GM12864 (cell line): Measurements from ENCODE around the gene MIOX.

Experiments used
- DNase-seq: peaks from one replicate; pipeline ENCODE4 v3.0.0-alpha.2; 2011; ENCODE audit warnings: low read depth
- H3K4me3 ChIP-seq: 2 replicates; pipeline ENCODE4 v1.5.1; 2011; ENCODE audit warnings: mild to moderate bottlenecking, low read depth, low read length, control low read depth
- TF ChIP-seq, protein P1 (sequence below): IDR thresholded peaks from 2 replicates; pipeline ENCODE4 v1.5.1; 2011; ENCODE audit warnings: low read depth, mild to moderate bottlenecking, moderate library complexity, low read length, control low read depth, inconsistent platforms; ENCODE audit errors: missing control alignments

Gene MIOX

DNA sequence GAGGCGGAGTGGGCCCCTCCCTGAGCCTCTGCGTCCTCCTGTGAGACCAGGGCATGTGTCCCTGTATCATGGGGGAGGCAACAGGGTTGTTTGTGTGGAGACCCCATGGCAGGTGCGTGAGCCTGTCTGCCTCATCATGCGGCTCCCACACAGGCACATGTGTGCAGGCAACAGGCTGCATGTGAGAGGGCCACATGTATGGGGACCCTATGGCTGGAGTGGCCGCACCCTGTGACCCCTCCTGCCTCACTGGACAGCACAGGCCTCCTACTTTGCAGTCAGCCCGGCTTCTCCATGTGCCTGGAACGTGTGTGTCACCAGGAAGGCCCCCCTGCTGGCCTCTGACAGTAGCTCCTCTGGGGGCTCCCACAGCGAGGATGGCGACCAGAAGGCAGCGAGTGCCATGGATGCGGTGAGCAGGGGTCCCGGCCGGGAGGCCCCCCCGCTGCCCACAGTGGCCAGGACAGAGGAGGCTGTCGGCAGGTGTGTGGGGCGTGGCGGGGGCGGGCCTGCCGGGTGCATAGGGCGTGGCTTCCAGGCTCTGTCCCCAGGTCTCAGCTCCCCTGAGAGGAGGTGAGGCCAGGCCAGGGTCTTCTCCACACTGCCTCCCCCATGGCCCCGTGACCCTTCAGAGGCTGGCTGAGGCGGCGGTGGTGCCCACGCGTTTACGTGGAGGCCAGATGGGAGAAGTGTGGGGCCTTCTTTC lies 46.0 kb upstream of the MIOX start:
- no peak overlapping the region for H3K4me3 ChIP-seq
- TF ChIP-seq, protein P1, sequence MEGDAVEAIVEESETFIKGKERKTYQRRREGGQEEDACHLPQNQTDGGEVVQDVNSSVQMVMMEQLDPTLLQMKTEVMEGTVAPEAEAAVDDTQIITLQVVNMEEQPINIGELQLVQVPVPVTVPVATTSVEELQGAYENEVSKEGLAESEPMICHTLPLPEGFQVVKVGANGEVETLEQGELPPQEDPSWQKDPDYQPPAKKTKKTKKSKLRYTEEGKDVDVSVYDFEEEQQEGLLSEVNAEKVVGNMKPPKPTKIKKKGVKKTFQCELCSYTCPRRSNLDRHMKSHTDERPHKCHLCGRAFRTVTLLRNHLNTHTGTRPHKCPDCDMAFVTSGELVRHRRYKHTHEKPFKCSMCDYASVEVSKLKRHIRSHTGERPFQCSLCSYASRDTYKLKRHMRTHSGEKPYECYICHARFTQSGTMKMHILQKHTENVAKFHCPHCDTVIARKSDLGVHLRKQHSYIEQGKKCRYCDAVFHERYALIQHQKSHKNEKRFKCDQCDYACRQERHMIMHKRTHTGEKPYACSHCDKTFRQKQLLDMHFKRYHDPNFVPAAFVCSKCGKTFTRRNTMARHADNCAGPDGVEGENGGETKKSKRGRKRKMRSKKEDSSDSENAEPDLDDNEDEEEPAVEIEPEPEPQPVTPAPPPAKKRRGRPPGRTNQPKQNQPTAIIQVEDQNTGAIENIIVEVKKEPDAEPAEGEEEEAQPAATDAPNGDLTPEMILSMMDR, result no peak
- no peak for DNase-seq

DNA sequence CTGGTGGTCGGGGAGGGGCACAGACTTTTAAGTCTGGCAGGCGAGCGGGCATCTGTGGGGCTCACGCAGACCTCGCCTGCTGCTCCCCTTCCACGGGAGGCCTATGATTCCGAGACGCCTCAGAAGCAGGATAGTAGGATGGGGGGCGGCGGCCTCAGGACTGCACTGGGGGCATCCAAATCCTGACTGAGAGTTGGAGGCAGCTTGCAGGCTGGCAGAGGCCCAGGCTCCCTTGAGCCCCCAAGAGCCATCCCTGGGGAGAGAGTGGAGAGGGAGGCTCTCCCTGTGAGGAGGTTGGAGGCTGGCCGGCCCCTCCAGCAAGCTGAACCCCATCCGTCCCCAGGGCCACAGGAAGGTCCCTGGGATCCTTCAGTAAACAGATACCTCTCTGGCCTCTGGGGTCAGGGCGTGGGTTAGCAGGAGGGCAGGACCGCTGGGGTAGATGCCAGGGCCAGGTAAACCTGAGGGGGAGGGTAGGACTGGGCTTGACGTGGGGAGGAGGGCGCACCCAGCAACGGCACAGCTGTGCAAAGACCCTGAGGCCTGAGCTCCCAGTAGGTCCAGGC lies 45.1 kb upstream of the MIOX start:
- TF ChIP-seq, protein P1, result no peak
- DNase-seq, result no peak
- H3K4me3 ChIP-seq, result no peak overlapping the region

DNA sequence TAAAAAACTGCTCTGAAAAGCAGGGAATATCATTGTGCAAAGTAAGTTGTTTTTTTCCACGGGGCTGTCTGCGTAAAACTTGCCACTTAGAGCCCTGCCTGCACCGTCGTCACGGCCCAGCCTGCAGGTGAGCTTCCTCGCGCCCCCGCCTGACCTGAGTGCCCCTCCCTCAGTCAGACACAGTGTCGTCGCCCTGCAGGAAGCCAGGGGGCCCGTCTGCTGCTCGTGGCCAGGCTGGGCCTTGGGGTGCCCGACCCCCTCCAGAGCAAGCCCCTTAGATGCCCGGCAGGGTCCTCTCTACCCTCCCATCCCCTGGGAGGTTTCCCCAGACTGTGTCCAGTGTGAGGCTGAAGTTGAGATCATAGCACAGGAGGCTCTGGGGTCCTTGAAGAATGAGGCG lies 43.5 kb upstream of the MIOX start:
- DNase-seq, result no peak
- no peak overlapping the region for H3K4me3 ChIP-seq
- TF ChIP-seq, protein P1, result no peak

DNA sequence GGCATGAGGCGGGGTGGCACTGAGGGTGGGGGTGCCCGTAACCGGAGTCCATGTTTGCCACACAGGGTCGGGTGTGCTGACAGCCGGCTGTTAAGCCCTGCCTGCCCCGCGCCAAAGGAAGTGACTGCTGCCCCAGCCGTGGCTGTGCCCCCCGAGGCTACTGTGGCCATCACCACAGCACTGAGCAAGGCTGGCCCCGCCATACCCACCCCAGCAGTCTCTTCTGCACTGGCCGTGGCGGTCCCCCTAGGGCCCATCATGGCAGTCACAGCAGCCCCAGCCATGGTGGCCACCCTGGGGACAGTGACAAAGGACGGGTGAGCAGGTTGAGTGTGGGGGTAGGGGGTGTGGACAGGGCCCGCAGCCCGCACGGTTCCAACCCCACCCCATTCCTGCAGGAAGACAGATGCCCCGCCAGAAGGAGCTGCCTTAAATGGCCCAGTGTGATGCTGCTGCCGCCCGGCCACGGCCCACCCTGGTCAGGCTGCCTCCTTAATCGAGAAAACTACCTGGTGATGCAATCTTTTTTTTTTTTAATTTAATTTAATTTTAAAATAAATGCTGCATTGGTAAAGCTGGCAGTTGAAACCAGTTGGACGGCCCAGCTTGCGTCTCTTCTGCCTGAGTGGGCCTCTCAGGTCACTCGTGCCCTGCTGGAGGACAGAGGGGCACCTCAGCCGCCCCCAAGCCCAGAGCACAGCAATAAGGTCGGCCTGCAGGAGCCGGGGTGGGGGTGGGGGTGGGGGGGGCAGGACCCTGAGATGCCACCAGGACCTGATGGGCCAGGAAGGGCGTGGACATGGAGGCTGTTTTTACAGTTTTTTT lies 42.6 kb upstream of the MIOX start:
- DNase-seq, result no peak
- TF ChIP-seq, protein P1, result no peak
- H3K4me3 ChIP-seq, result no peak overlapping the region

DNA sequence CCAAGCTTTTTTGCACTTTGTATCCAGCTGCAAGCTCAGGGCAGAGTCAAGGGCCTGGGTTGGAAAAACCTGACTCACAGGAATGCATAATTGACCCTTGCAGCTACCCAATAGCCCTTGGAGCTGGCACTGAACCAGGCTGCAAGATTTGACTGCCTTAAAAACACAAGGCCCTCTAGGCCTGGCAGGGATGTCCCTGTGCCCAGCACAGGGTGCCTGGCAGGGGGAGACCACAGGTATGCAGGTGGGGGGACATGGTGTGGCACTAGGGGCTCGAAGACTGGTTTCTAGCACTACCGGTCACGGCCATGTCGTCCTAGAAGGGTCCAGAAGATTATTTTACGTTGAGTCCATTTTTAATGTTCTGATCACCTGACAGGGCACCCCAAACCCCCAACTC lies 42.0 kb upstream of the MIOX start:
- no peak overlapping the region for H3K4me3 ChIP-seq
- TF ChIP-seq, protein P1, result no peak
- DNase-seq, result no peak

DNA sequence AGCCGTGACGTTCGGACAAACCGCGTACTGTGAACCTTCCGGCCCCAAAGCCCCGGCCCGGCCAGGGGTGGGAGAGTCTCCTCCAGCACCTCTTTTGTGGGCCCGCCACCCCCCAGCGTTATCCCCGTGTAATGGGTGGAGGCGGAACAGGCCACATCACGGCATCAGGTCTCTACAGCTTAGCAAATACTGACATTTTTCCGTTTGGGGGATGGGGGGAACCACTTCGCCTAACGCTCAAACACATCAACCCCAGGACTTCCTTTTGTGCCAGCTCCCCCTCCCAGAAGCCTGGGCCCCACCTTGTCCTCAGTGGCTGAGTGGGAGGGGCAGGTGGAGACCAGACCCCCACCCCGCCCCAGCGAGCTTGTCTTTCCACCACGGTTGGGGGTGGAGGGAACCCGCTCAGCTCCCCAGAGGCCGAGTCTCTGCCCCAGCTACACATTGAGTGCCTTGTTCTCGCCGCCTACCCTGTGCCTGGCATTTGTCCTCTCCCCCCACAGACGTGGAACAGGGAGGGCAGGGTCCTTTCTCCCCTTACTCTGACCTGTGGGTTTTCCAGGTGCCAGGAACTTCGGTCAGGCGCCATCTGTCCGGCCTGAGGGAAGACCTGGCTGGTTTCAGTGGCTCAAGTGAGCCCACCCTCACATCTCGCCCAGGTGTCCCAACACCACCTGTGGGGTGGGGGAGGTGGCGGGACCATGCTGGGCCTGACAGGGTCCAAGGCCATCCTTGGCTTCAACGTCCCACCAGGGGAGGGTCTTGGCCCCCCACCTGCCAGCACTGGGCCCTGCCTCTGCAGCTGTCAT lies 41.4 kb upstream of the MIOX start:
- no peak for DNase-seq
- TF ChIP-seq, protein P1, result no peak
- H3K4me3 ChIP-seq, result no peak overlapping the region
